Tibial nerve (tissue), 4 donors: ENCODE measurements around the gene ADD3. TPM values are rescaled to one million over a fixed set of nuclear protein-coding genes. Genes with fewer than 3 reads are reported as not detected.

Source experiments
- DNase-seq, 2 donors: peaks; one replicate each; pipeline ENCODE4 v3.0.0-alpha.2; 2019; ENCODE audit warnings: low spot score in 2 of 2
- H3K27ac ChIP-seq, 4 donors: fragments of 200-600 bp; sonication (generic) in 3 of 4; one replicate each; pipeline ENCODE4 v1.5.1; 2017 to 2019; ENCODE audit warnings: mild to moderate bottlenecking in 1 of 4
- H3K27me3 ChIP-seq, 2 donors: fragments of 200-600 bp; sonication (generic) in 1 of 2; one replicate each; pipeline versions ENCODE4 v1.5.1 to v1.6.0; 2017 to 2019
- H3K36me3 ChIP-seq, 3 donors: fragments of 200-600 bp; sonication (generic); one replicate each; pipeline ENCODE4 v1.5.1; 2018 to 2019
- H3K4me1 ChIP-seq, 4 donors: fragments of 200-600 bp; sonication (generic) in 3 of 4; one replicate each; pipeline ENCODE4 v1.5.1; 2017 to 2019
- H3K4me3 ChIP-seq, 4 donors: fragments of 200-600 bp; sonication (generic) in 3 of 4; one replicate each; pipeline ENCODE4 v1.5.1; 2017 to 2019; ENCODE audit warnings: mild to moderate bottlenecking in 1 of 4, moderate library complexity in 1 of 4
- H3K9me3 ChIP-seq, 4 donors: fragments of 200-600 bp; sonication (generic) in 3 of 4; one replicate each; pipeline ENCODE4 v1.5.1; 2017 to 2019
- EP300 ChIP-seq, 2 donors: sonication (generic); formaldehyde crosslinking; IDR thresholded peaks; one replicate each; pipeline ENCODE4 v1.6.1; 2017; ENCODE audit warnings: antibody characterized with exemption in 2 of 2, mild to moderate bottlenecking in 1 of 2
- POLR2A ChIP-seq, 2 donors: fragments of 450-650 bp; IDR thresholded peaks; one replicate each; pipeline ENCODE4 v1.6.1; 2017; ENCODE audit warnings: antibody characterized with exemption in 2 of 2, mild to moderate bottlenecking in 2 of 2, moderate library complexity in 2 of 2
- WGBS, 2 donors: methylation state at CpG; one replicate each; pipeline ENCODE4 v1.1.5; 2018; 5-methylcytosine and 5-hydroxymethylcytosine counted together
- total RNA-seq, 4 donors: library from RNA; depleted of rRNA; stranded (reverse); fragments of >200 nt; gene quantifications; one replicate each; pipeline ENCODE4 v1.1.0, GENCODE V29; 2016
- TF ChIP-seq, protein P1 (sequence below), 5 experiments: fragments of 200-600 bp in 3 of 5; fragments of 450-650 bp in 2 of 5; sonication (generic) in 3 of 5; IDR thresholded peaks; one replicate each; pipeline ENCODE4 v1.5.1; 2016 to 2019; ENCODE audit warnings: antibody characterized with exemption in 5 of 5, mild to moderate bottlenecking in 3 of 5, moderate library complexity in 2 of 5

ADD3 gene
- total RNA-seq, 4 donors from 2014 or later, result 208 to 639 (median 443) TPM

DNA sequence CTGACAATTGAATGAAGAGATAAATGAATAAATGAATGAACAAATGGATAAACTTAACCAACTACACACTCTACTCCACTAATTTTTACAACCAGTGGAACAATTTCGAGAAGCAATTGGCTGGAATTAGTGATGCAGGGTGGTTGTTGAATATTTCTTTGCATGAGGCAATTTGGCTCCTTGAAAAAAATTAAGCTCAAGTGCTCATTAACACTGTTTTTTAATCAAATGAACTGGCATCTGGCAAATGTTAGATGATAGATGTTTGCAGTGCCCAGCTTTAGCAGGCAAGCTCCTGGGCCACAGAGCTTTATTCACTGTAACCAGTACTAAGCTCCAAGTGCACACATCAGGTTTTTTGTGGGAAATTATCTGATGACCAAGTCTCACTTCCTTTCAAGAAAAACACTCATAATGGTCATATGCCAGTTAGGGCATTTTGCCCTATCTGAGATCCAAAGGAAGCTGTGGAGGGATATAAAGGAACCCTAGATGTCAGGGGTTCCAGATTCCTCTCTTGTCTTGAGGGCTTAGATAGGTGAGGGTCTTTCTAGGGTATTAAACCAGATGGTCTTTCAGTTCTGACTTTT is 16.4 kb upstream of the ADD3 start:
- no peaks in the 10 kb centered on the region for H3K27me3 ChIP-seq
- DNase-seq, result no peak
- no peaks in the 10 kb centered on the region for H3K36me3 ChIP-seq
- no peak overlapping the region for H3K27ac ChIP-seq
- WGBS, 2 donors, result 95 to 100% methylated on average over 1 of the region's 1 CpG
- H3K4me1 ChIP-seq, result peaks cover 0 to 17% (median 0%) of the 10 kb centered on the region in 4 donors
- no peak overlapping the region for H3K4me3 ChIP-seq
- H3K9me3 ChIP-seq, result no peaks in the 10 kb centered on the region
- TF ChIP-seq, protein P1, sequence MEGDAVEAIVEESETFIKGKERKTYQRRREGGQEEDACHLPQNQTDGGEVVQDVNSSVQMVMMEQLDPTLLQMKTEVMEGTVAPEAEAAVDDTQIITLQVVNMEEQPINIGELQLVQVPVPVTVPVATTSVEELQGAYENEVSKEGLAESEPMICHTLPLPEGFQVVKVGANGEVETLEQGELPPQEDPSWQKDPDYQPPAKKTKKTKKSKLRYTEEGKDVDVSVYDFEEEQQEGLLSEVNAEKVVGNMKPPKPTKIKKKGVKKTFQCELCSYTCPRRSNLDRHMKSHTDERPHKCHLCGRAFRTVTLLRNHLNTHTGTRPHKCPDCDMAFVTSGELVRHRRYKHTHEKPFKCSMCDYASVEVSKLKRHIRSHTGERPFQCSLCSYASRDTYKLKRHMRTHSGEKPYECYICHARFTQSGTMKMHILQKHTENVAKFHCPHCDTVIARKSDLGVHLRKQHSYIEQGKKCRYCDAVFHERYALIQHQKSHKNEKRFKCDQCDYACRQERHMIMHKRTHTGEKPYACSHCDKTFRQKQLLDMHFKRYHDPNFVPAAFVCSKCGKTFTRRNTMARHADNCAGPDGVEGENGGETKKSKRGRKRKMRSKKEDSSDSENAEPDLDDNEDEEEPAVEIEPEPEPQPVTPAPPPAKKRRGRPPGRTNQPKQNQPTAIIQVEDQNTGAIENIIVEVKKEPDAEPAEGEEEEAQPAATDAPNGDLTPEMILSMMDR (IDR thresholded peaks at IDR 0.05), result no peak
- TF ChIP-seq POLR2A (IDR thresholded peaks at IDR 0.05), result no peak
- TF ChIP-seq EP300 (IDR thresholded peaks at IDR 0.05), result no peak

DNA sequence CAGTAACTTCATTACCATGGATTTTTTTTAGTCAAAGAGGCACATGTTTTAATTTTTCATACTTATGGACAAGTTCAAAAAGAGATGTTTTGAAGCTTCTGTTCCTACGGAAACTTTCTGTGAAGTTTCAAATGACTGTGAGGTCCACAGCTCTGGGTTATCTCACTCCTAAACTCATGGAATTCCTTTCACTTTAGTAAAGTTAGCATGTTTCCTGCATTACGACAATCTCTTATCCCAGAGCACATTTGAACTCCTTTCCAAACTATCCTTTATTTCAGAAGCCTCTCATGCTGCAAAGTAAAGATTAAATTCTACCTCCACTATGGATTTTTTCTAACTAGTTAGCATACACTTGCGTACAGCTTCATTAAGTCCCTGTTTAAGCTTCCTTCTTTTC is 15.3 kb upstream of the ADD3 start:
- no peak for TF ChIP-seq POLR2A (IDR thresholded peaks at IDR 0.05)
- TF ChIP-seq EP300 (IDR thresholded peaks at IDR 0.05), result no peak
- TF ChIP-seq, protein P1 (IDR thresholded peaks at IDR 0.05), result no peak
- Histone ChIP-seq H3K27me3 (no peaks in the 10 kb centered on the region), H3K36me3 (no peaks in the 10 kb centered on the region), H3K27ac (no peak overlapping the region), H3K4me3 (no peak overlapping the region), H3K9me3 (no peaks in the 10 kb centered on the region), H3K4me1 (peaks cover 0 to 19% (median 0%) of the 10 kb centered on the region in 4 donors)
- WGBS, 2 donors, result 71% methylated on average over 3 of the region's 3 CpGs
- no peak for DNase-seq

DNA sequence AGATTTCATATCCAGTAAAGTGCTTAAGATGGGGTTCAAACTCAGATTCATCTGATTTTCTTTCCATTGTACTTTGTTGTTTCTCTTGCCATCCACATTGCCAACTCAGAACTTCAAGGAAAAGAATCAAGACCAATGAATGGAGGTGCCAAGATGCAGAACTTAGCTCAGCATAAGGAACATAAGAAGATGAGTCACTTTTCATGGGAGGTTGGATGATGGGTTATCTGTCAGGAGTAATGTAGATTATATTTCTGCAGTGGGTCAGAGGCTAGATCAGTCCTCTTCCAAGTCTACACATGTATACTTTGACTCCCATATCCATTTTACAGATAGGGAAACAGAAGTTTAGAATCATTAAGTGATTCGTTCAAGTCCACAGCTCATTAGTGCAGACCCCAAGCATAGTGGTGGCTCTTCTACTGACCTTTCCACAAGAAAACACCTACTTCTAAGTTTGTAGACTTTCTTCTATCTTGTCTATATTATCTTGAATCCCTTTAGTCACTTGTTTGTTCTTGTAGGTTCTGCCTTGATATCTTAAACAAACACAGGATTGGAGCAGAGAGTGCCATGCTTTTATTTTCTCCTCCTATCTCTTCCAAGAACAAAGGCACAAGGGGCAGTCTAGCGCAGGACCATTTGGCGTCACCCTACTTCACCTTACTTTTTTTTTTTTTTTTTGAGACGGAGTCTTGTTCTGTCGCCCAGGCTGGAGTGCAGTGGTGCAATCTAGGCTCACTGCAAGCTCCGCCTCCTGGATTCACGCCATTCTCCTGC is 14.0 kb upstream of the ADD3 start:
- Histone ChIP-seq H3K36me3 (no peaks in the 10 kb centered on the region), H3K27ac (no peak overlapping the region), H3K9me3 (no peaks in the 10 kb centered on the region), H3K27me3 (no peaks in the 10 kb centered on the region), H3K4me1 (peaks cover 0 to 15% (median 0%) of the 10 kb centered on the region in 4 donors), H3K4me3 (no peak overlapping the region)
- DNase-seq, result no peak
- 97 to 98% methylated on average over 7 of the region's 7 CpGs for WGBS, 2 donors
- TF ChIP-seq, protein P1 (IDR thresholded peaks at IDR 0.05), result no peak
- no peak for TF ChIP-seq EP300 (IDR thresholded peaks at IDR 0.05)
- TF ChIP-seq POLR2A (IDR thresholded peaks at IDR 0.05), result no peak

DNA sequence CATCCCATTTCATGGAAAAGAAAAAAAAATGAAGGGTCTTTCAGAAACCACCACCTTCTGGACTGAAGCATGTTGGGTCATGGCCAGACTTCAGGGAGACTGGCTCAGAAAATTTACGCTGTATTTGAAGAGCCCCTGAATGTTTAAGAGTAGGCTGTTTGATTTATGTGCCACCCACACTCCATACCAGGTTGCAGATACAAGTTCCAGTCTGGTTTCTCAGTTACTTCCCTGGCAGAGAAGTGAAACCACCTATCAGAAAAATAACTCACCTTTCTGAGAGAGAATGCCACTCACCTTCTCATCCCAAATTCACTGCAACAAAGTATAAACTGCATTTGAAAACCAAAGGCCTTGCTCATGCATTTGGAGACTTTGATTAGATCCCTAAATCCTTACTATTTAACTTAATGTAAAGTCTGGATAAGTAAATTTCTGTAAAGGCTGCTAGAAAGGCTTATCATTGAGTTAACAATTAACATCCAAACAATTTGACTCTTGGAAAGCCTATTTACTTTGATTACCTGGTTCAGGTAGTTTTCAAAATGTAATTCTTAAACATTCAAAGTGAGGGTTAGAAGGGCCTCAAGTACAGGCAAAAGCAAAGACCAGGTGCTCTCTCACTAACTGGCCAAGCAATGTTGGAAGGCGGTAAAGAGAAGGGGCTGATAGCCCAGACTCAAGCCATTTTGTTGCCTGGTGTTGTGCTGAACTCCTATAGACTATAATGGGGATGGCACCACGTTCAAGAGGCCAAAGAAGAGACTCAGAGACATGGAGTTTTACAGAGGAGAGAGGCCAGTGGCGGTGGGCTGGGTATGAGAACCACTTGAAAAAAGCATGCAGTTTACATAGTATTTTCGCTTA is 12.8 kb upstream of the ADD3 start:
- no peaks in the 10 kb centered on the region for H3K9me3 ChIP-seq
- no peaks in the 10 kb centered on the region for H3K27me3 ChIP-seq
- no peak for DNase-seq
- WGBS, 2 donors, result 90 to 96% methylated on average over 5 of the region's 5 CpGs
- peaks cover 0 to 15% (median 0%) of the 10 kb centered on the region in 4 donors for H3K4me1 ChIP-seq
- H3K27ac ChIP-seq, result no peak overlapping the region
- no peak overlapping the region for H3K4me3 ChIP-seq
- no peaks in the 10 kb centered on the region for H3K36me3 ChIP-seq
- TF ChIP-seq, protein P1 (IDR thresholded peaks at IDR 0.05), result no peak
- no peak for TF ChIP-seq EP300 (IDR thresholded peaks at IDR 0.05)
- no peak for TF ChIP-seq POLR2A (IDR thresholded peaks at IDR 0.05)
